Breast epithelium (tissue), 4 donors: ENCODE measurements around the gene DMRT3. TPM values are rescaled to one million over a fixed set of nuclear protein-coding genes. Genes with fewer than 3 reads are reported as not detected.

Source experiments
- DNase-seq, 2 donors: peaks; one replicate each; pipeline ENCODE4 v3.0.0-alpha.2; 2019; ENCODE audit warnings: low spot score in 2 of 2
- H3K27ac ChIP-seq, 2 donors: fragments of 200-600 bp; sonication (generic) in 1 of 2; one replicate each; pipeline ENCODE4 v1.5.1; 2016 to 2019; ENCODE audit warnings: mild to moderate bottlenecking in 1 of 2
- H3K27me3 ChIP-seq, 2 donors: fragments of 200-600 bp; sonication (generic) in 1 of 2; one replicate each; pipeline versions ENCODE4 v1.5.1 to v1.6.0; 2017 to 2019; ENCODE audit warnings: control low read depth in 1 of 2, mild to moderate bottlenecking in 1 of 2
- H3K36me3 ChIP-seq: fragments of 200-600 bp; one replicate; pipeline ENCODE4 v1.5.1; 2019
- H3K4me1 ChIP-seq, 2 donors: fragments of 200-600 bp; sonication (generic); one replicate each; pipeline ENCODE4 v1.5.1; 2016 to 2019; ENCODE audit warnings: control low read depth in 1 of 2
- H3K4me3 ChIP-seq, 3 donors: fragments of 200-600 bp; sonication (generic); 1 replicate in 2 of 3; 2 replicates in 1 of 3; pipeline ENCODE4 v1.5.1; 2016 to 2019; ENCODE audit warnings: mild to moderate bottlenecking in 3 of 3, moderate library complexity in 2 of 3
- H3K9me3 ChIP-seq, 2 donors: fragments of 200-600 bp; sonication (generic) in 1 of 2; one replicate each; pipeline ENCODE4 v1.5.1; 2016 to 2019; ENCODE audit warnings: control low read depth in 1 of 2
- POLR2A ChIP-seq: fragments of 450-650 bp; IDR thresholded peaks from one replicate; pipeline ENCODE4 v1.6.1; 2016; ENCODE audit warnings: antibody characterized with exemption, mild to moderate bottlenecking, moderate library complexity
- POLR2AphosphoS5 ChIP-seq, 3 donors: sonication (generic); formaldehyde crosslinking; IDR thresholded peaks; one replicate each; pipeline ENCODE4 v1.6.1; 2017; ENCODE audit warnings: antibody characterized with exemption in 3 of 3
- intact Hi-C: fragments of 100-400 bp; cut with DNase I; formaldehyde crosslinking; loops from one replicate; pipeline ENCODE4 v1.15.1; 2023; ENCODE audit warnings: low total_unique reads
- total RNA-seq, 3 donors: library from RNA; depleted of rRNA; stranded (reverse); fragments of >200 nt; gene quantifications; one replicate each; pipeline ENCODE4 v1.1.0, GENCODE V29; 2016
- TF ChIP-seq, protein P1 (sequence below), 3 donors: fragments of 450-650 bp; IDR thresholded peaks; one replicate each; pipeline ENCODE4 v1.5.1; 2016 to 2017; ENCODE audit warnings: antibody characterized with exemption in 3 of 3, mild to moderate bottlenecking in 3 of 3, moderate library complexity in 3 of 3

DMRT3 gene, protein sequence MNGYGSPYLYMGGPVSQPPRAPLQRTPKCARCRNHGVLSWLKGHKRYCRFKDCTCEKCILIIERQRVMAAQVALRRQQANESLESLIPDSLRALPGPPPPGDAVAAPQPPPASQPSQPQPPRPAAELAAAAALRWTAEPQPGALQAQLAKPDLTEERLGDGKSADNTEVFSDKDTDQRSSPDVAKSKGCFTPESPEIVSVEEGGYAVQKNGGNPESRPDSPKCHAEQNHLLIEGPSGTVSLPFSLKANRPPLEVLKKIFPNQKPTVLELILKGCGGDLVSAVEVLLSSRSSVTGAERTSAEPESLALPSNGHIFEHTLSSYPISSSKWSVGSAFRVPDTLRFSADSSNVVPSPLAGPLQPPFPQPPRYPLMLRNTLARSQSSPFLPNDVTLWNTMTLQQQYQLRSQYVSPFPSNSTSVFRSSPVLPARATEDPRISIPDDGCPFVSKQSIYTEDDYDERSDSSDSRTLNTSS
- total RNA-seq, result 1 to 10 TPM in 1 of 3 donors, under 1 TPM in 2; 0.29 to 1.8 (median 0.33) TPM

DNA sequence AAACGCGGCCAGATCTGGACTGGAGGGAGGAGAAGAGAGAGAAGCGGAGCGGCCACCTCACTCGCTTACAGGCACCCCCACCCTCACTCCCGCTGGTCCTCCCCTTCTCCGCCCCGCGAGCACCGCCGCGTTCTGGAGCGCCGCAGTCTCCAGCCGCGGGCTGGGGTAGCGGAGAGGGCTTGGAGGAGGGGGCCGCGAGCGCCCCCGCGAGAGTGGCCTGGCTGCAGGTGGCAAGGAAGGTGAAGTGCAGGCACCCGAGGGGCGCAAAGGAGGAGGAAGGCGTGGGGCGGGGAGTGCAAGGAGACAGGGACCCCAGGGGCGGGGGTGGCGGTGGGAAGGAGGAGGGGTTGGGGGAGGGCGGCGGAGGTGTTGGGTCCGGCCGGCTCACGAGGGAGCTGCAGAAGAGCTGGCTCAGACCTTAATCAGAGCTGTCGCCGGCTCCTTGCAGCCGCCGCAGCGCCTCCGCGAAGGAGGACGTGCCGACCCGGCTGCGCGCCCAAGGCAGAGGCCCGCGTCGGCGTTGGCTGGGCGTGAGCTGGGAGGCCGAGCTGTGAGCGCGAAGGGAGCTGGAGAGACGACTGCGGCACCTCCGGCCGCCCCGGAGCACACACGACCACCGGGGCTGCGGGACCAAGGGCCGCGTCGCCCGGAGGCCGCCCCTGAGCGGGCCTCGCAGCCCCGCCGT lies at the start of gene DMRT3:
Gene DMRT3, plus strand, starts transcription at position 398 of the 685 bp plus-strand sequence. CDS start 347 bp downstream, outside the sequence.
- intact Hi-C loops, result no loop called here
- Histone ChIP-seq H3K4me3 (peak within 1 kb of the TSS; percentile 38 to 63 (median 55)), H3K4me1 (peaks cover 0 to 10% of the 10 kb centered on the region in 2 donors), H3K36me3 (no peaks in the 10 kb centered on the region), H3K27me3 (peaks cover 10 to 96% of the 10 kb centered on the region in 2 donors), H3K27ac (peak within 1 kb of the TSS in 1 of 2 donors; percentile 19), H3K9me3 (no peaks in the 10 kb centered on the region)
- DNase-seq, result no peak
- TF ChIP-seq POLR2A (no peak), POLR2AphosphoS5 (IDR thresholded peaks at IDR 0.05) (no peak)
- TF ChIP-seq, protein P1, sequence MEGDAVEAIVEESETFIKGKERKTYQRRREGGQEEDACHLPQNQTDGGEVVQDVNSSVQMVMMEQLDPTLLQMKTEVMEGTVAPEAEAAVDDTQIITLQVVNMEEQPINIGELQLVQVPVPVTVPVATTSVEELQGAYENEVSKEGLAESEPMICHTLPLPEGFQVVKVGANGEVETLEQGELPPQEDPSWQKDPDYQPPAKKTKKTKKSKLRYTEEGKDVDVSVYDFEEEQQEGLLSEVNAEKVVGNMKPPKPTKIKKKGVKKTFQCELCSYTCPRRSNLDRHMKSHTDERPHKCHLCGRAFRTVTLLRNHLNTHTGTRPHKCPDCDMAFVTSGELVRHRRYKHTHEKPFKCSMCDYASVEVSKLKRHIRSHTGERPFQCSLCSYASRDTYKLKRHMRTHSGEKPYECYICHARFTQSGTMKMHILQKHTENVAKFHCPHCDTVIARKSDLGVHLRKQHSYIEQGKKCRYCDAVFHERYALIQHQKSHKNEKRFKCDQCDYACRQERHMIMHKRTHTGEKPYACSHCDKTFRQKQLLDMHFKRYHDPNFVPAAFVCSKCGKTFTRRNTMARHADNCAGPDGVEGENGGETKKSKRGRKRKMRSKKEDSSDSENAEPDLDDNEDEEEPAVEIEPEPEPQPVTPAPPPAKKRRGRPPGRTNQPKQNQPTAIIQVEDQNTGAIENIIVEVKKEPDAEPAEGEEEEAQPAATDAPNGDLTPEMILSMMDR (IDR thresholded peaks at IDR 0.05), result no peak

DNA sequence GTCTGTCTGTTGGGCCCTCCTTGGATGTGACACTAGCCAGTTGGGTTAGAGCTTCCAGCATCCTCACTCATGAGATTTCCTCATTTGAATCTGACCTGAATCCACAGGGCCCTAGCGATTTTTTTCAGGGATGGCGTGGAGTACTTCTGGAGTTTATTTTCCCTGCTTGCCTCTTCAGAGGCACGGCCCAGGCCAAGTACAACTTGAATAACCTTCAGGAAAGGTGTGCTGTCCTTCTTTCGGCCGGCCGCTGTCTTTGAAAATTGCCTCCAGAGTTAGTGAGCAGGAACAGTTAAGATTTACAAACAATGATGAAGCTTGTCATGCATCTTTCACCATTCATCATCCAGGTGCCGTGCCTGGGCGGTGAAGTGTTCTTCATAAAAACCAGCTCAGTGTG lies 49.5 kb upstream of the DMRT3 start:
- intact Hi-C loops, result loop anchor here (5.0 kb wide), 1 partner anchor 505 kb away; no protein-coding TSS in a partner anchor
- no peak overlapping the region for H3K4me3 ChIP-seq
- H3K36me3 ChIP-seq, result no peaks in the 10 kb centered on the region
- H3K4me1 ChIP-seq, result no peaks in the 10 kb centered on the region
- TF ChIP-seq, protein P1 (IDR thresholded peaks at IDR 0.05), result no peak
- TF ChIP-seq POLR2A (no peak), POLR2AphosphoS5 (IDR thresholded peaks at IDR 0.05) (no peak)
- H3K27ac ChIP-seq, result no peak overlapping the region
- no peaks in the 10 kb centered on the region for H3K9me3 ChIP-seq
- no peak for DNase-seq
- H3K27me3 ChIP-seq, result no peaks in the 10 kb centered on the region

DNA sequence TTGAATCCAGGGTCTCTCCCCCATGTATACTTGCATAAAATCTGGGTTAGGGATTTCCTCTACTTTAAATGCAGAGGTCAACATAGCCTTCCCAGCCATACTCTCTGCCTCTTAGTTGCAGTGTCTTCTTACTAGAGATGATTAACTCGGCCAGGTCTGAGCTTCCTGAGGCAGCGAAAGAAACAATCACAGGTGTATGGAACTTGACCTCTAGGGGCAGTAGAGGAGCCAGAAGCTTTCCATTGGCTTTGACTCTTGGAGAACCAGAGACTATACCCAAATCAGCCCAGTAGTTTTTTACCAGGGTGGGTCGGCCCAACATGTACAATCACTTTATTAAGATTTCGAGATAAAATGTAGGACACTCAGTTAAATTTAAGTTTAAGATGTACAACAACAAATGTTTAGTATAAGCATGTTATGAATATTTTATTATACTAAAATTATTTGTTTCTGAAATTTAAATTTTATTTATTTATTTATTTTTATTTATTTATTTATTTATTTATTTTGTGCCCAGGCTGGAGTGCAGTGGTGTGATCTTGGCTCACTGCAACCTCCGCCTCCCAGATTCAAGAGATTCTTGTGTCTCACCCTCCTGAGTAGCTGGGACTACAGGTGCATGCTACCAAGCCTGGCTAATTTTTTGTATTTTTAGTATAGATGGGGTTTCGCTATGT lies 48.0 kb upstream of the DMRT3 start:
- H3K36me3 ChIP-seq, result no peaks in the 10 kb centered on the region
- no peak overlapping the region for H3K4me3 ChIP-seq
- H3K9me3 ChIP-seq, result no peaks in the 10 kb centered on the region
- H3K4me1 ChIP-seq, result no peaks in the 10 kb centered on the region
- H3K27me3 ChIP-seq, result no peaks in the 10 kb centered on the region
- intact Hi-C loops, result loop anchor here (5.0 kb wide), 1 partner anchor 504 kb away; no protein-coding TSS in a partner anchor
- TF ChIP-seq, protein P1 (IDR thresholded peaks at IDR 0.05), result no peak
- TF ChIP-seq POLR2AphosphoS5 (IDR thresholded peaks at IDR 0.05) (no peak), POLR2A (no peak)
- no peak overlapping the region for H3K27ac ChIP-seq
- no peak for DNase-seq

DNA sequence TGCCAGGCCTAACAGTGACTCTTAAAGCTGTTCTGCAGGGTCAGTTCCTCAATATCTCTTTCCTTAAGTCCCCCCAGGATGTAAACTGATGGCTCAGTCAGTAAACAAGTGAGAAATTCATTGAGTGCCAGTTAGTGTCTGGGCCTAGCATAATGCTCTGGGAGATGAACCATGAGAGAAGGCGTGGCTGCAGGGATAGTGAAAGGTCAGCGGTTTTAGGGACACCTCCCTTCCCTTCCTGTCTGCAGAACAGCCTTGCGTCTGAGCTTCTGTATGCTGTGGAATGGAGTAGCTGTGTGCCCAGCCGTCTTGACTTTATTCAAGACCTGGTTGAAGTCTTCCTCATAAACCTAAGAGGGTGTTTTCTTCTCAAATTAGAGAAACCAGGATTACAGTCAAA lies 46.7 kb upstream of the DMRT3 start:
- no peaks in the 10 kb centered on the region for H3K4me1 ChIP-seq
- no peak overlapping the region for H3K4me3 ChIP-seq
- no peak for DNase-seq
- no peaks in the 10 kb centered on the region for H3K9me3 ChIP-seq
- H3K27ac ChIP-seq, result no peak overlapping the region
- no peaks in the 10 kb centered on the region for H3K36me3 ChIP-seq
- H3K27me3 ChIP-seq, result no peaks in the 10 kb centered on the region
- TF ChIP-seq POLR2AphosphoS5 (IDR thresholded peaks at IDR 0.05) (no peak), POLR2A (no peak)
- TF ChIP-seq, protein P1 (IDR thresholded peaks at IDR 0.05), result no peak
- intact Hi-C loops, result loop anchor here (5.0 kb wide), 1 partner anchor 503 kb away; no protein-coding TSS in a partner anchor
